Small intestine (tissue), 7 donors: ENCODE results near the gene RELCH. TPM values are rescaled to one million over a fixed set of nuclear protein-coding genes. Genes with fewer than 3 reads are reported as not detected.

ENCODE experiments used
- DNase-seq, 2 donors: peaks; one replicate each; pipeline versions ENCODE4 v3.0.0 to v3.0.0-alpha.2; 2013
- FAIRE-seq: peaks from 2 replicates; lab custom pipeline; 2012; peaks lifted over from hg19 to GRCh38; lab: Jason Lieb, UNC
- H3K27ac ChIP-seq, 3 donors: one replicate each; pipeline ENCODE4 v1.5.1; 2013; ENCODE audit warnings: low read length in 2 of 3, mild to moderate bottlenecking in 2 of 3, control low read depth in 1 of 3, inconsistent platforms in 1 of 3, low read depth in 1 of 3, moderate library complexity in 1 of 3
- H3K27me3 ChIP-seq, 3 donors: one replicate each; pipeline ENCODE4 v1.6.1; 2013; ENCODE audit warnings: low read length in 3 of 3, inconsistent platforms in 1 of 3; ENCODE audit not compliant: control insufficient read depth in 3 of 3, insufficient read depth in 3 of 3
- H3K36me3 ChIP-seq, 3 donors: one replicate each; pipeline ENCODE4 v1.6.1; 2013; ENCODE audit warnings: low read length in 3 of 3, inconsistent platforms in 1 of 3, low read depth in 1 of 3, mild to moderate bottlenecking in 1 of 3, moderate library complexity in 1 of 3; ENCODE audit not compliant: control insufficient read depth in 3 of 3, insufficient read depth in 2 of 3
- H3K4me1 ChIP-seq, 3 donors: one replicate each; pipeline ENCODE4 v1.6.1; 2013; ENCODE audit warnings: low read length in 2 of 3, inconsistent platforms in 1 of 3, low read depth in 1 of 3, mild to moderate bottlenecking in 1 of 3, moderate library complexity in 1 of 3; ENCODE audit not compliant: control insufficient read depth in 3 of 3, insufficient read depth in 2 of 3
- H3K4me3 ChIP-seq, 3 donors: one replicate each; pipeline ENCODE4 v1.5.1; 2013; ENCODE audit warnings: low read length in 3 of 3, control low read depth in 1 of 3, inconsistent platforms in 1 of 3, low read depth in 1 of 3, mild to moderate bottlenecking in 1 of 3, moderate library complexity in 1 of 3
- H3K9me3 ChIP-seq, 2 donors: one replicate each; pipeline ENCODE4 v1.6.1; 2013; ENCODE audit warnings: low read depth in 1 of 2, low read length in 1 of 2; ENCODE audit not compliant: control insufficient read depth in 2 of 2, insufficient read depth in 1 of 2
- WGBS, 3 donors: extraction: QIAGEN DNeasy Blood & Tissue Kit; methylation state at CpG; one replicate each; pipeline ENCODE4 v1.1.7; 2013; 5-methylcytosine and 5-hydroxymethylcytosine counted together
- polyA plus RNA-seq, 4 donors: library from polyadenylated mRNA; stranded (reverse) in 3 of 4; unstranded in 1 of 4; fragments of 200-250 nt in 3 of 4; fragments of 120-200 nt in 1 of 4; gene quantifications; one replicate each; pipeline versions ENCODE4 v1.2.1 to v1.2.3, GENCODE V29; 2013
- donor health status: healthy with polysubstance abuse.
- donor health status: control.
- donor health status: control.
- donor health status: Bipolar disorder and iron deficiency.
- donor health status: healthy.

The RELCH gene
- polyA plus RNA-seq, 4 donors = 8.6 to 26.1 (median 11.1) TPM

DNA sequence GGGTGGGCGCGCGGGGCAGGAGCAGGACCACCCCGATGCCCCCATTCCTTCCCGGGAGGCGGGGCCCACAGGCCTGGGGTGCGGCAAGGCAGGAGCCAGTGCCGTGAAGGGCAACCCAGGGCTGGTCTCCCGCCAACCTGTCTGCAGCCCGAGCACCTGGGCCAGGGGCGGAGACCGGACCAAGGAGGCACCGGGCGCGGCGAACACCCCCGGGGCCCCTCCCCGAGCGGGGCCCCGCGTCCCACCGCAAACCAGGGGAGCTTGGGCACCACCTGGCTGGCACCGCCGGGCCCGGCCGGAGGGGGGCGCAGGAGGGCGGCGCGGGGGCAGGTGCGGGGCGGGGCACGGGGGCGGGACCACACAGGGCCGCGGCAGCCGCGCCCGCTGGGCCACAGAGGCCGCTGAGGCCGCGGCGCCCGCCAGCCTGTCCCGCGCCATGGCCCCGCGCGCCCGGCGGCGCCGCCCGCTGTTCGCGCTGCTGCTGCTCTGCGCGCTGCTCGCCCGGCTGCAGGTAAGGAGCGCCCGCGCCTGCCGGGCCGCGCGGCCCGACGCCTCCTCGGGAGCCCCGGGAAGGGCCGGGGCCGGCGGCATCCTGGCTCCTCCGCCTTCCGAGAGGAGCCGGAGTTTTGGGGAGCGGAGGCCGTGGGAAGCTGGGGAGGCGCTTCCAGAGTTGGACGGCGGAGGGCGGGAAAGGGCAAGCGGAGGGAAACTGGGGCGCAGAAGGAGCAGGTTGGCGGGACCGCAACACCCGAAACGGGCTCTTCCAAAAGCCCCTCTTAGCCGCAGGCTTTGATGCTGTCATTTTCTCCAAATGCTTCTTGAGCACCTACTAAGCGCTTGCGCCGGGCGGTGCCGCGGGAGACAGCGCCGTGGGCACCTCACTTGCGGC lies 138.1 kb downstream of the RELCH start, which contains the start of gene TNFRSF11A:
Gene TNFRSF11A, plus strand, starts transcription at position 394 of the 889 bp plus-strand sequence. Its CDS starts 43 bp downstream, at position 437.
- WGBS, 3 donors = 0 to 2% (median 1%) methylated on average over 48 to 99 of the region's 99 CpGs
- H3K27ac ChIP-seq = peak within 1 kb of the TSS; percentile 41 to 77 (median 52)
- H3K9me3 ChIP-seq = no peaks in the 10 kb centered on the region
- no peaks in the 10 kb centered on the region for H3K36me3 ChIP-seq
- FAIRE-seq = no peak
- H3K4me3 ChIP-seq = peak within 1 kb of the TSS; percentile 47 to 92 (median 67)
- peaks cover 0 to 17% (median 6%) of the 10 kb centered on the region in 3 donors for H3K27me3 ChIP-seq
- peak; percentile 74 to 83 for DNase-seq
- H3K4me1 ChIP-seq = peaks cover 4 to 36% (median 5%) of the 10 kb centered on the region in 3 donors

DNA sequence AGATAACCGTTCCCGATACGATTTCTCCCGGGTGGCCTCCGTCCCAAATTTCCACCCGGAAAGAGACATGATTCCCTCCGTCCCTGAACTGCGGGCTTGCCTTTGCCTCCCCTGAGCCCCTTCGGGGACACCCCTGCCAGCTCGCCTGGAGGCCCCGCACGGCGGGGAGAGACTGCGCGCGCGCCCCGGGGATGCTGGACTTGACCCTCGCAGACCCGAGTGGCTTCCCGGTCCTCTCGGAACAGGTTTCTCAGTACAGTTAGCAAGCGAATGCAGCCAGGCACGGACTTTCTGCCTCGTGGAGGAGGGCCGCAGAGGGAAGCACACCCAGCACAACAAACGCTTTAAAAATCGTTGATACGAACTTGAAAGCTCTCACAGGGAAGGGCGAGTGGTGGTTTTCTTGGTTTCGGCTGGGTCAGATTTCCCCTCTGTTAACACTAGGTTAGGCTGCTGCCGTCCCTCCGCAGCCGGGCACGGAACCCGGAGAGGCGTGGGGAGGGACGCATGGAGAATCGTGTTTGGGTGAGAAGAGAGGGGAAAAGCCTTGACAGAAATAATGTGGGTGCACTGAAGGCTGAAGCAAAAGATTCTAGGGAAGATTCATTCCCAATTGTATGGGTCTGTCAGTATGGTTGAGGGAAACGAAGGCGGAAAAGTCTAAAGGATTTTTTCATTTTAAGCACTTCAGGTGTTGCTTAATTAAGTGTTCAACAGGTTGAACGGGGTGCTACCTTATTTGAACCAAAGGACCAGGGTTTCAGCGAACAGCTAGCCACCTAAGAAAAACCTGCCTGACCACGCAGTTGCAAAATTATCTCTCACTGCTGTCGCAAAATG lies 139.0 kb downstream of the RELCH start:
- H3K27me3 ChIP-seq = peaks cover 0 to 17% (median 6%) of the 10 kb centered on the region in 3 donors
- H3K27ac ChIP-seq = peak overlapping the region; percentile 40 to 77 (median 41)

DNA sequence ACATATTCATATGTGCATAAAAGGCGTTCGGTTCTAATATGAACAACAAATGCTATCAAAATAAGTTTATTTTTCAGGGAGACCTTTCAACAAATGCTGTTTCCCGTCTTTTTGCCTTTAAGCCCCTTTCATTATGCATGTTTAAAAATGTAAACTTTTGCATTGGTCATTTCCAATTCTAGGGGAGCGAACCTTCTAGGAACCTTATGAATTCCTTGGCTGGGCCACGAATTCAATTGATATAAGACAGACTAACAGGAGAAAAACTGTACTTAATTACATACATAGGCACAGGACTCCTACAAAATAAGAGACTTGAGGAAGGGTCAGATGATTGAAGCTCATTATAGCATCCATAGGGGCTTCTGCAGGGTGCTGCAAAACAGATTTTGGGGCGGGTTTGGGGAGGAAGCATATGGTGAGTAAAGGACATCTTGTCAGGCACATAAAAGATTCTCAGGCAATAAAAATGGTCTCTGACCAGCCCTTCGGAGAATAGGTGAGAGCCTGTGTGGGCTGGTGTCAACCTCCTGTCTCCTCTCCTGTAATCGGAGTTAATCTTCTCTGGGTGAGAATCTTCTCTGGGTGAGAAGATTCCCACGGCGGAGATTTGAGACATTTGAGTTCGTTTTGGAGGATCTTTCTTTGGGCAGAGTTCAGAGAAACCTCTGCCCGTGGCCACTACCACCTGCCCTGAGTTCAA lies 139.7 kb downstream of the RELCH start:
- no peak for FAIRE-seq
- Histone ChIP-seq H3K27me3 (peaks cover 0 to 17% (median 6%) of the 10 kb centered on the region in 3 donors), H3K9me3 (no peaks in the 10 kb centered on the region), H3K36me3 (no peaks in the 10 kb centered on the region), H3K4me1 (peaks cover 4 to 51% (median 12%) of the 10 kb centered on the region in 3 donors), H3K27ac (peak overlapping the region; percentile 6 to 72 (median 33)), H3K4me3 (peak overlapping the region; percentile 47 to 92 (median 67))
- 6 to 36% (median 29%) methylated on average over 12 of the region's 12 CpGs for WGBS, 3 donors
- no peak for DNase-seq

More for the DNA sequence above, 139.0 kb downstream of the RELCH start:
- peak; percentile 37 to 59 for DNase-seq
- H3K9me3 ChIP-seq = no peaks in the 10 kb centered on the region
- H3K4me1 ChIP-seq = peaks cover 4 to 43% (median 9%) of the 10 kb centered on the region in 3 donors
- H3K36me3 ChIP-seq = no peaks in the 10 kb centered on the region
- no peak for FAIRE-seq
- 1 to 4% (median 2%) methylated on average over 44 to 45 of the region's 45 CpGs for WGBS, 3 donors
- H3K4me3 ChIP-seq = peak overlapping the region; percentile 47 to 92 (median 67)

DNA sequence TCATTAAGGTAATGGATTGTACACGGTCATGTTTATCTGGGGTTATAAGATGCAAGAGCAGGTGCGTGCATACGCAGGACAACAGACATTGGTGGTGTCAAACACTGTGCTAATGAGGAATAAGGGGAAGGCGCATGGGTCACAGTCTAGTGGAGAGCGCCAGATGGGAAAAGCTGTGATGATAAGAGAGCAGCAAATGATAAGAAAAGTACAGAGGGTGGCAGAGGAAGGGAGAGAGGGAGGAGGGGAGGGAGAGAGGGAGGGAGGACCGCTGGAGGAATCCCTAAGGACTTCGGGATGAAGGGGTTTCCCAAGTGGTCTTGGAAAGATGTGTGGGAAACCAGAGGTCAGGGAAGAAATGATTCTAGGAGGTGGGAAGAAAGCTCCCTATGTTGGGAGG lies 140.9 kb downstream of the RELCH start:
- H3K27ac ChIP-seq = peak overlapping the region; percentile 55 to 72 (median 57)
- peaks cover 0 to 17% (median 6%) of the 10 kb centered on the region in 3 donors for H3K27me3 ChIP-seq
- H3K36me3 ChIP-seq = no peaks in the 10 kb centered on the region
- peaks cover 7 to 53% (median 12%) of the 10 kb centered on the region in 3 donors for H3K4me1 ChIP-seq
- peak; percentile 68 to 94 for DNase-seq
- H3K9me3 ChIP-seq = no peaks in the 10 kb centered on the region
- WGBS, 3 donors = 13 to 59% (median 38%) methylated on average over 7 of the region's 7 CpGs
- FAIRE-seq = no peak
- peak overlapping the region in 2 of 3 donors; percentile 2 to 25 for H3K4me3 ChIP-seq

DNA sequence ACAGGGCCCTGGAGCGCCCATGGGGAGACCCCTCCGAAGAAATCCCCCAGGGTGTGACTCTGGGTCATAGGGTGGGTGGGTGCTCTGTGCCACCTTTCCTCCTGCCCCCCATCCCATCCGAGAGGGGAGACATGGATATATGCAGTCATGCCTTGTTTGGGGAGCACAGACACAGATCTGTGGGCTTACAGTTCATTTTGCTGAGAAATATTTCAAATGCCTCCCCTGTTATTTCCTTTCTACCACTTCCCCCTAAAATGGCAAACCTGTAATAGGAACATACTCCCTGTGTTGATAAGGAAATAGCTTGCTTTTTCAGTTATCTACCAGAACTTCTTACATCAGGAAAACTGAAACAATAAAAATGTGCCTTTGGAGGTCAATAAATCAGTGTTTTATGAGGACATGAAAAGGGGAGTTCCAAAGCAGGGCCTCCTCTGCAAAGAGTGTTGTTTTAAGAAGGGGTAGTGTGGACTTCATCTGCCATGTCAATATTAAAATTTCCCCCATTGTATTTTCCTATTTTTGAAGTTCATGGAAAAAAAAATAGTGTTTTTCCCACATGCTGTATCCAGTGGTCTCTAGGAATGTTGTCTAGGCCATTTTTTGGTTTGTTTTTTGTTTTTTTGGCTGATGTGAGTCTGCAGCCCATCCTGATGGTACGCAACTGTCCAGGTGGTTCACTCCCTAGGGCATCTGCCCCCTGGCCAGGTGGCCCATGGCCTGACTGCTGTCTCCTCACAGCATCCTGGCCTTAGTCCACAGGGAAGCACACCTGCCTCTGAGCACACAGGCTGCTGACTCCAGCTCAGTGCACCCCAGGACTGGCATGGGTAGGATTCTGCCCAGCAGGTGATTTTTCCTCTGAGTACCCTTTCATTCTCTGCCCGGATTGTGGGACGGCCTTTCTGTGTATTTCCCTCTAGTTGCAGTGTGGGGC lies 141.8 kb downstream of the RELCH start:
- Histone ChIP-seq H3K4me3 (peak overlapping the region in 1 of 3 donors; percentile 25), H3K4me1 (peaks cover 9 to 51% (median 15%) of the 10 kb centered on the region in 3 donors), H3K36me3 (peaks cover 0 to 6% (median 1%) of the 10 kb centered on the region in 3 donors), H3K27ac (peak overlapping the region; percentile 72 to 92 (median 89)), H3K9me3 (no peaks in the 10 kb centered on the region), H3K27me3 (peaks cover 0 to 17% (median 6%) of the 10 kb centered on the region in 3 donors)
- FAIRE-seq (no peak), DNase-seq (peak; percentile 44 to 55)
- 20 to 60% (median 43%) methylated on average over 6 of the region's 6 CpGs for WGBS, 3 donors

DNA sequence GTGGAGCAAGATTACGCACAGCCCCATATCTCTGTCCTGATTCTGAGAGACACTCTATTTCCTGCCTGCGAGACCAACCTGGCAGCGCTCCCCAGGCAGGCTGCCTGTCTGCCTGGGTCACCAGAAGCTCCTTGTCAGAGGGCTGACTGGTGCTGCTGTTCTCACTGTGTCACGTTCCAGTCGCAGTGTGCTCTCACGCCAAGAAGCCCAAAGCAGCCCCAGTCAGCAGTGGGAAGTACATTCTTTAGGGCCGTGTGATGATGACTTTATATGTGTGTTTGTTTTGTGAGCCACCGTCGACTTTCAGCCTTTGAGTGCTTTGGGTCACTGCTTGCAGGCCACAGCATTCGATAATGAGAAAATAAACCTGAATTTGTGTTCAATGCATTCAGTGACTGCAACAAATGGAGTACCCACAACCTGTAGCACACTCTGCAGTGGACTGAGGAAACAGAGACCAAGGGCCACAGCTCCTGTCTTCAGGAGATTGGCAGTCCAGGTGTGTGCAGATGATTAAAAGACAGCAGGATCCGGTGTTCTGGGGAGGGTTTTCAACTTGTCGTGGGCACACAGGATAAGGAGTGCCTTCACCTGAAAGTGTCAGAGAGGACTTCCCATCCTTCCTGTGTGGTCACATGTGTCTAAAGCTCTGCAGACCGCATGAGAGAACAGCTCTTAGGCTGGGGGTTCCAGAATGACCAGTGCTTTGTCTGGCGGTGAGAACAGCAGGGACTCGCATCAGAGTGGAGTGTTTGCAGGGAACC lies 142.8 kb downstream of the RELCH start:
- H3K4me1 ChIP-seq = peaks cover 4 to 45% (median 17%) of the 10 kb centered on the region in 3 donors

More for the DNA sequence above, 142.8 kb downstream of the RELCH start:
- DNase-seq (peak; percentile 68 to 87), FAIRE-seq (no peak)
- 6 to 32% (median 26%) methylated on average over 15 of the region's 15 CpGs for WGBS, 3 donors
- Histone ChIP-seq H3K9me3 (no peaks in the 10 kb centered on the region), H3K36me3 (peaks cover 0 to 6% (median 1%) of the 10 kb centered on the region in 3 donors), H3K4me3 (peak overlapping the region in 1 of 3 donors; percentile 22), H3K27ac (peak overlapping the region; percentile 72 to 92 (median 89)), H3K27me3 (peaks cover 0 to 17% (median 6%) of the 10 kb centered on the region in 3 donors)
